ENCODE measurements around the gene HOXC12.
A peak's percentile ranks its signal among the peaks of the same experiment; 100 is the strongest.

Gene HOXC12, protein sequence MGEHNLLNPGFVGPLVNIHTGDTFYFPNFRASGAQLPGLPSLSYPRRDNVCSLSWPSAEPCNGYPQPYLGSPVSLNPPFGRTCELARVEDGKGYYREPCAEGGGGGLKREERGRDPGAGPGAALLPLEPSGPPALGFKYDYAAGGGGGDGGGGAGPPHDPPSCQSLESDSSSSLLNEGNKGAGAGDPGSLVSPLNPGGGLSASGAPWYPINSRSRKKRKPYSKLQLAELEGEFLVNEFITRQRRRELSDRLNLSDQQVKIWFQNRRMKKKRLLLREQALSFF

DNA sequence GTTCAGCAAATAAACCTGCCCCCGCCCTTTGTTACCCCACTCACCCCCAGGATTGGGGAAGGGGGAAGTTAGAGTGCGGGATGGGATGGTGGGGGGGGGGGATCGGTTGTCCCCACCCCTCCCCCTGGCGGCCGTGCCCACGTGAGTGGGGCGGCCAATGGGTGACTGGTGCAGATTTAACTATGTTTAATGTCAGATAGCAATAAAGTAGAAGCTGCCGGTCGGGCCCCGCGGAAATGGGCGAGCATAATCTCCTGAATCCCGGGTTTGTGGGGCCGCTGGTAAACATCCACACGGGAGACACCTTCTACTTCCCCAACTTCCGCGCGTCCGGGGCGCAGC is at the start of gene HOXC12:
TSS of gene HOXC12 (plus strand) at position 210 of the 342 bp plus-strand sequence. CDS start at position 237, 27 bp downstream.
- no peak for DNase-seq

- no peak for DNase-seq
Observed at GRCh38 chr12:53907103-53907502, 47.6 kb upstream of the HOXC12 start.

- DNase-seq, result no peak
Observed at GRCh38 chr12:53916788-53917655, 37.7 kb upstream of the HOXC12 start.

DNA sequence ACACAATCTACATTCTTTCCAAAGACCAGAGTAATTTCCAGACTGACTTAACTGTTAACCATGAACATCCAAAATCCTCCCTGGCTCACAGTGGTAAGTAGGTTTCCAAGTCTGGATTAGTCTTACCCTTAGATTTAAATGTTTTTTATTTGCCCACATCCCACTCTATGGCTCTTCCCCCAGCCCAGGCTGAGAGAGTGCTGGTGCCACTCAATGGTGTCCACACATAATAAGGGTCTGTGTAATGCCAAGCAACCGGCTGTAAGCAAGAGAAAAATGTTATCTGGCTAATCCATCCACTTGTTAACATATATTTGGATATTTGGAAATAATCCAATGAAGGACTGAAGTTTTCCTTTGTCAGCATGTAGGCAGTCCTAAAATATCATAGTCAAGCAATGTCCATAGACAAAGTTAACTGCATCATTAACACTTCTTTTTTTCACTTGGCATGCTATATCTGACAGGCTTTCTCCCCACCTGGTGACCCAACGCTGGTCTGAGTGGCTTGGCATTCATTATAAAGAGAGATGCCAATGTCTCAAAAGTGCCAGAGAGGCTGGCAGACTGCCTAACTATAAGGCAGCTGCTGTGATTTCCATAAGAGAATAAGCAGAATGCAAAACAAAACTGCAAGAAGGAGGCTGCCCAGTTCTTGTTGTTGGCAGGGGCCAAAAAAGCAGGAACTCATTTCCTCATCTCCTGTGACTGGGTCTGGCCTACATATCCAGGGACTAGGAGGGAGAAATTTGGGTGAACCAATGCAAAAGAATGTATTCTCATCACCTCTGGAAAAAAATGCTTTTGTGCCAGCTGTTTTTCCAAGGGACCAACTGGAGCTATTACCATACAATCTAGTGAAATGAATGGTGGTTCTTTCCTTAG is 29.9 kb upstream of the HOXC12 start:
- DNase-seq, result peak; percentile 65

DNA sequence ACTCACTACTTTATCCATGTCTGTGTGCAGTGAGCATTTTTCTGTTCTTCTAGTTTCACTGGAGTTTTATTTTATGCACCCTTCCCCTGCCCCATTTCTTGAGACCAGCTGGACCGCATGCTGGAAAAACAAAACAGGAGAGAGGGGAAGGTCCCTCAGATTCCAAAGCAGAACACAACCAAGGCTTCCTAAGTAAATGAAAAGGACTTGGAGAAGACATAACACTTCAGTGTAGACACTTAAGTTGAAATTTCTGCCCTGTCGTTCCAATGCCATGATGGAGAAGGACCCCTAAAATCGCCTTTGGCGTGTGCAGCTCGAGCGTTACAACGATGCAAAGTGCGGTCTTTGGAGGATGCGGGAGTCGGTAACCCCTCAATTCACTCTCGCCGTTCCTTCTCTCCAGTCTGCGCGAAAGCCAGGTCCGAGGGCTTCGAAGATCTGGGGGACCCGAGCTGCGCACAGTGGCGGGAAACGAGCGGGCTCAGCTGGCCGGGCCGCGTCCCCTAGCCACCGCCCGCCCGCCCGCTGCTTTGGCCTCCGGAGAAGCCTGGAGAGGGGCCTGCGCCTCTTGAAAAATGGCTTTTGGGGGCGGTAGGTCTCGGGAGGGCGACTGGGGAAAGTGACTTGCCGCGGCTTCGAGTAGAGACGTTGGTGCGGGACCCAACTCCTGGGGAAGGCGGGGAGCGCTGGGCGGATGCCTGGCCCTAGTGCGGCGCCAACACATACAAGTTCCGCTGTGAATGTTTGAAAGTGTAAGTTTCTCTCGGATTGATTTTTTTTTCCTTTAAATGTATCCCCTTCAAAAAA is 27.3 kb upstream of the HOXC12 start:
- no peak for DNase-seq

GRCh38 chr12:53928054-53928835 is 26.5 kb upstream of the HOXC12 start:
- no peak for DNase-seq

GRCh38 chr12:53929527-53929926 is 25.2 kb upstream of the HOXC12 start:
- no peak for DNase-seq

DNA sequence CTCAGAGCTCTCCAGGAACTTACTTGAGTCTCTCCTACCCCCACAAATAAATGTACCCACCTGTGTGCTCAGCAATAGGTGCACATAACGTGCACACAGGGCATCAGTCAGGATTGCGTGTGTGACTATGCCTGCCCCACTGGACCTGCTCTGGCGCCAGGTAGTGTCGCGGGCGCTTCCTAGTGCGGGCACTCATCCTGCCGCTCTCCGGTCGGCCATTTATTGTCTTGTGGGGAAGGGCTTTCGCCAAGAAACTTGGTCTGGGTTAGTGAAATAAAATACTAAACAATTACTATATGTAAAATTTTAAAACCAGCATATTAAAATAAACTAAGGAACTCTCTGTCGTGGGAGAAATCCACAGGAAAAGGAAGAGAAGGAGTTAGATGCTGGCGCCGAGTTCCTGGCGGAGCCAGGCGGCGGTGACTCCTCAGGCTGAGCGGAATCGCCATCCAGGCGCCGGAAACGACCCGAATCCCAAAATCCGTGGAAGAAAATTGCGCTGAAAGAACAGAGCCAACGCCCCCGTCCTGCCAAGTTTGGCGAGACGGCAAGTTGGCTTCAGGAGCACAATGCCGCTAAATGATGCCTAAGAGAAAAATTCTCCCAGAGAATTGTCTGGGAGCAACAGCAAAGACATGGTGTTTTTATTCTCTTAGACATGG is 24.0 kb upstream of the HOXC12 start:
- DNase-seq, result no peak

GRCh38 chr12:53931844-53932581 is 22.7 kb upstream of the HOXC12 start:
- DNase-seq, result no peak

- no peak for DNase-seq
Observed at GRCh38 chr12:53932915-53933314, 21.8 kb upstream of the HOXC12 start.

DNA sequence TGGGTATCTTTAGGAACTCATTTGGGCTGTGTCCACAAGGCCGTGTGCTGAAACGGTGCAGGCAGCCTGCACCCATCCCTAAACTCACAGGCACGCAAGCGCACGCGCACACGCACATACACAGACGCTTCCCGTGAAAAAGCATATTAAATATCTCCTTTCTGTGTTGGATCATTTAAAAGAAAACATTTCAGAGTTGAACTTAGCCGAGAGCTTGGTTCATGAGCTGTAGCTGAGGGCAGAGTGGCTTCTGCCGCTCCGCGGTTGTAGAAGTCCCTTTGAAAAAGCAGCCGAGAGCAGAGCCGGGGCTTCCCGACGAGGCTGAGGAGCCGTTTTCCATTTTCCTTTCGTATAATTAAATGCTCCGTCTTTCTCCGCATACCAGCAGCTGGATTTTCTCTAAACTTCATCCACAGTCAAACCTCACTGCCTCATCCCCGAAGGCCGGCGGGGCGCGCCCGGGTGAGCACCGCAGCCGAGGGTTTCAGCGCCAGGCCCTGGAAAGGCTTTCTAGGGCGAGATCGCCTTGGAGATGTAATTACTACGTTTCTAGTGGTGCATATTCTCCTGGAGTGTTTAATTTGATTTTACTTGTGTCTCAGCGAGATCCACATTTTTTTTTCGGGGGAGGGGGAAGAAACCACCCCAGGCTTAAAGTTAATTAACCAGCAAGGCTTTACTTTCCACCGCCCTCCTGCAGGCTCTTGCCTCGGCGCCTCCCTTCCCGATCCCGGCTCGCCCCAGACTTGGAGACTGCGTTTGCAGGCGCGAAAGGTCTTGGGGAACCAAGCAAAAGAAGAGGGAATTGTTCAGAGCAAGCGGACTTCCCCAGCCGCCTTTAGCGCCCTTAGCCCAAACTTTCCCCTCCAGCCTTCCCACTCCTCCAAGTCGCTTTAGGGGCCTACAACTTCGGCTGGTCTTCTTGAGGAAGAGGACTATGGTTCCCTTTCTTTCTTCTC is 19.0 kb upstream of the HOXC12 start:
- no peak for DNase-seq

GRCh38 chr12:53937099-53937498 is 17.6 kb upstream of the HOXC12 start:
- DNase-seq, result no peak

DNA sequence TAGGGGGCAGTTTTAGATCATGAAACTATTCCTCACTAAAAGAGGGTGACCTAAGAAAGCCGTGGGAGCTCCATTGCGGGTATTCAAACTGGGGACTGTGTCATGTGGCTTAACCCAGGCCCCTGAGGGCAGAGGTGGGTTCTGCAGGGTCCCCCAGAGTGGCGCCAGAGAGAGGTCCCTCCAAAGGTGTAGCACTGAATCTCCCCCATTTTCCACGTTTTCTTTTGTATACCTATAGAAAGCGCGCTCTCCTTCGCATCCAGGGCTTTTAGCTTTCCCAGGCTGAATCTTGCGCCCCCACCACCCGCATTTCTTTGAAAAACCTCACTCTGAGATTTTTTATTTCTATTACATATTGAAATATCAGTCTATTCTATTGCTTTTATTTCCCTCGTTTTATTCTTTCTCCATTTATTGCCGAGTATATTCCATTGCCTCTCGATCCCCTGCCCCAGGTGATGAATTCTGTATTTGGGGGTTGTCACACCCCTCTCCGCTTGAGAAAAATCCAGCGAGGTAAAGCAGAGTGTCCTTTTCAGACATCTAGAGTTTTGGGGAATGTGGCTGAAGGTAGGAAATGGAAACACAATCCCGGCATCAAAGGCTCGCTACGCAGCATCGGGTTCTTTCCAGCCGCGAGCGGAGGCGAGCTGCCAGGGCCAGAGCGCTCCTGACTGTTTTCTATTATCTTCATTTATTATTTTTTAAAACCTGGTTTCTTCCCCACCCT is 16.9 kb upstream of the HOXC12 start:
- DNase-seq, result no peak

DNA sequence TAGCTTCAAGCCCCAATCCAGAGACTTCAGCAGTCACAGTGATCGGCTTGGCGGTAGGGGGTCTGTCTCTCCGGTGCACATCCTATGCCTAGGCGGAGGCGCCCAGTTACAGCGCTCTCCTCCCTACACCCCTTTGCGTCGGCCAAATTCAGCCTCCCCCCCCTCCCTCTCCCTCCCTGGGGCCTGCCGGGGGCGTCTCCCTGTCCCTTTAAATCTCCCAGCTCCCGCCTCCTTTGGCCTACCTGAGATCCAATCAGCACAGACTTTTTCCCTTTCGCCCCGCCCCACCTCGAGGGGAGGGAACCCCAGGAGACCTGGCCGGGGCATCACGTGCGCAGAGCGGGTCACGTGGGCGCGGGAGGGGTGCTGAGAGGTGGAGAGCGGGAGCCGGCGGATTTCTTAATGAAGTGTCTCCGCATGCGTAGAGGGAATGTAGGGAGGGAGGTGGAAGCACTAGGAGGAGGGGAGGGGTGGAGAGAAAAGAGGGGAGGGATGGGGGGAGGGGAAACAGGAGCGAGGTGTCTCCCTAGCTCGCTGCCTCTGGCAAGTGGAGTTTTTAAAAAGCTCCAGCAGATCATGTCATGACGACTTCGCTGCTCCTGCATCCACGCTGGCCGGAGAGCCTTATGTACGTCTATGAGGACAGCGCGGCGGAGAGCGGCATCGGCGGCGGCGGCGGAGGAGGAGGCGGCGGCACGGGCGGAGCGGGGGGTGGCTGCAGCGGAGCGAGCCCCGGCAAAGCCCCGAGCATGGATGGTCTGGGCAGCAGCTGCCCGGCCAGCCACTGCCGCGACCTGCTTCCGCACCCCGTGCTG is 16.2 kb upstream of the HOXC12 start, which contains the start of gene HOXC13:
TSS of gene HOXC13 (plus strand) at position 506 of the 815 bp plus-strand sequence. CDS start at position 582, 76 bp downstream.
- DNase-seq, result peak; percentile 93

GRCh38 chr12:53939141-53940108 is 15.3 kb upstream of the HOXC12 start:
- DNase-seq, result no peak

DNA sequence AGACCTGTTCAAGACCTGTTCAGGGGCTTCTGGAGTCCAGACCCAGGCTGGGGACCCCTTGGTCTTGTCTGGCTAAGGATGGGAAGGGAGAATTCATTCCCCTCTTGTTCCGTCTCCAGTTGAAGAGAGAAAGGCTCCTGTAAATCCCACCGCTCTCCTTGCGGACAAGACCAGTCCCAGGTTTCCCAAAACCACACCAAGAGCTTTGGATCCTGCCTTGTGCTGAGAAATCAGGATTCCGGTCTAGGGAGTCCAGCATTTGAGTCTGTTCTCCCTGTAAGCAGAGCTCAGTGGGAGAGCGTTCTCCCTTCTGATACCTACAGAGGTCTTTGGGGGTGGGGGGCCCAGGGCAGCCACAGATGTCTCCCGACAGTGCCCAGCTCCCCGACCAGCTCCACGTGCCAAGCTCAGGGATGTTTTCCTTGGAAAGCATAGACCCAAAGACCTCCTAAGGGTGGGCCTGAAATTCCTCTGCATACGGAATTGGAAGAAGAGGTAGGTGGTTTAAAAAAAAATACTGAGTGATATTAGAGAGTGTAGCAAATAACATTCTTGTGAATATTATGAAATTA is 14.2 kb upstream of the HOXC12 start:
- DNase-seq, result no peak

Measured in NCI-H1092 (cell line).